ENCODE data around the gene DENND2A. TPM values are rescaled to one million over a fixed set of nuclear protein-coding genes. Genes with fewer than 3 reads are reported as not detected.
"Not testable (repeated sequence)": the region's sequence is repeated elsewhere in the genome, so short reads cannot be mapped to it uniquely, and the experiment has no call there.

DENND2A gene
- total and polyA plus RNA-seq, 7 experiments from 2014 or later = not detected

DNA sequence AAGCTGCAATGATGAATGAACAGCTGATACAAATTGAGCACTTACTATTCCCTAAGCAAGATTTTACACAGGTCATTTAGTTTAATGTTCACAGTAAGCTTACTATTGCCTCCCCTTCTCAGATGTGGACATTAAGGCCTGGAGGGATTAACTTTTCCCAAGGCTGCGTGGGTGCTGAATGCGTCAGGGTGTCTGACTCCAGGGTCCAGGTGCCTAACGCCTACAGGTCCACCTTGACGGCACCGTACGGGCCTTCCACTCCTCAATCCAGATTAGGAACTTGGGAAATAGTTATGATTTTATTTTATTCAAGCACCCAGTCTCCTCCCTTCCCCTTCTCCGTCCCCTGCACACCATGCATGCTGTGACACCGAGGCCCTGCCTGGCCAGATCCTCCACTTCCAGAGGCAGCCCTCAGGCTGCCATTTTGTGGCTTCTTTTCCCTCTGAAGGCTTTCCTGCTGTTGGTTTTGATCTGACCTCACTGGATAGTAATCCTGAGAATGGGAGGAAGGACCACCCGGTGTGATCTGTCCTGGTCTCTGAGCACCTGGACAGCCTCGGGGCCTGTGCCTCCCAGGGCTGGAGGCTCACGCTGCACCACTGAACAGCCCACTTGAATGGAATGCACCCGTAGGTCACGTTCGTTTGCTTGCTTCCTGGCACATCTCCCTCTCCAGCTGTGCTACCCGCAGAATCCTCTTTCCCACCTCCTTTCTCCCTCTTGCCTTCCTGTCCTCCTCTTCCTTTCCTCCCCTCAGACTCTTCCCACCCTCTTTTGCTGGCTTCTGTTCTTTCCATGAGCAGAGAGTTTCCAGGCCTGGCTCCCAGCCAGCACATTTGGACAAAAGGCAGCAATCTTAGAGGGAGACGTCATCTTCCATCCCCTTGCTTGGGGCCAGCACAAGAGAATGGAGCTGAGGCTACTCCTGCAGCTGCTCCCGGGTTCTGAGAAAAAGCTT, 14.4 kb downstream of the DENND2A start:
- no peak for ATAC-seq
- H3K27ac ChIP-seq (ENCODE audit: low read depth, low read length) = no peak overlapping the region
- no peaks in the 10 kb centered on the region for H3K36me3 Mint-ChIP-seq
- peaks cover 0 to 2% (median 0%) of the 10 kb centered on the region in 11 donors for H3K9me3 Mint-ChIP-seq
- intact Hi-C loops (cut with micrococcal nuclease) = no loop called here
- H3K27ac Mint-ChIP-seq = no peak overlapping the region
- H3K4me3 Mint-ChIP-seq = no peak overlapping the region
- H3K4me1 Mint-ChIP-seq = no peaks in the 10 kb centered on the region
- no peaks in the 10 kb centered on the region for H3K4me1 ChIP-seq (ENCODE audit: control insufficient read depth in 2 of 2, insufficient read depth in 2 of 2, low read length in 2 of 2)
- H3K4me3 ChIP-seq (ENCODE audit: low read length) = no peak overlapping the region
- ChIA-PET CTCF (no interaction called here), POLR2A (interaction anchor here (0.6 kb wide), 1 partner anchor 15 kb away, joined by 3 read pairs; no protein-coding TSS in a partner anchor)
- H3K9me3 ChIP-seq (ENCODE audit: control insufficient read depth in 2 of 3, low read length in 3 of 3) = no peaks in the 10 kb centered on the region
- H3K27me3 ChIP-seq (ENCODE audit: control insufficient read depth in 2 of 2, insufficient read depth in 2 of 2, low read length in 2 of 2) = no peaks in the 10 kb centered on the region
- no peak for DNase-seq
- H3K36me3 ChIP-seq (ENCODE audit: control insufficient read depth in 2 of 3, insufficient read depth in 3 of 3, low read length in 3 of 3) = no peaks in the 10 kb centered on the region
- peaks cover 0 to 8% (median 8%) of the 10 kb centered on the region in 5 donors for H3K27me3 Mint-ChIP-seq

DNA sequence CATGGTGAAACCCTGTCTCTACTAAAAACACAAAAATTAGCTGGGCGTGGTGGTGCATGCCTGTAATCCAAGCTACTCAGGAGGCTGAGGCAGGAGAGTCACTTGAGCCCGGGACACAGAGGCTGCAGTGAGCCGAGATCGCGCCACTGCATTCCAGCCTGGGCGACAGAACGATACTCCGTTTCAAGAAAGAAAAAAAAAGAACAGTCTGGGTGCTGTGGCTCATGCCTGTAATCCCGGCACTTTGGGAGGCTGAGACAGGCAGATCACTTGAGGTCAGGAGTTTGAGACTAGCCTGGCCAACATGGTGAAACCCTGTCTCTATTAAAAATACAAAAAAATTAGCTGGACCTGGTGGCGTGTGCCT, 15.4 kb downstream of the DENND2A start:
- H3K9me3 Mint-ChIP-seq; H3K4me1 ChIP-seq (ENCODE audit: control insufficient read depth in 2 of 2, insufficient read depth in 2 of 2, low read length in 2 of 2); H3K36me3 ChIP-seq (ENCODE audit: control insufficient read depth in 2 of 3, insufficient read depth in 3 of 3, low read length in 3 of 3); H3K4me3 ChIP-seq (ENCODE audit: low read length); ATAC-seq; DNase-seq; H3K4me1 Mint-ChIP-seq; CTCF ChIA-PET; H3K9me3 ChIP-seq (ENCODE audit: control insufficient read depth in 2 of 3, low read length in 3 of 3); H3K27me3 ChIP-seq (ENCODE audit: control insufficient read depth in 2 of 2, insufficient read depth in 2 of 2, low read length in 2 of 2); H3K27ac Mint-ChIP-seq; H3K36me3 Mint-ChIP-seq; H3K27ac ChIP-seq (ENCODE audit: low read depth, low read length); intact Hi-C loops (cut with micrococcal nuclease); H3K27me3 Mint-ChIP-seq; H3K4me3 Mint-ChIP-seq: not testable (repeated sequence)
- POLR2A ChIA-PET = interaction anchor here (0.6 kb wide), 1 partner anchor 16 kb away, joined by 3 read pairs; no protein-coding TSS in a partner anchor

DNA sequence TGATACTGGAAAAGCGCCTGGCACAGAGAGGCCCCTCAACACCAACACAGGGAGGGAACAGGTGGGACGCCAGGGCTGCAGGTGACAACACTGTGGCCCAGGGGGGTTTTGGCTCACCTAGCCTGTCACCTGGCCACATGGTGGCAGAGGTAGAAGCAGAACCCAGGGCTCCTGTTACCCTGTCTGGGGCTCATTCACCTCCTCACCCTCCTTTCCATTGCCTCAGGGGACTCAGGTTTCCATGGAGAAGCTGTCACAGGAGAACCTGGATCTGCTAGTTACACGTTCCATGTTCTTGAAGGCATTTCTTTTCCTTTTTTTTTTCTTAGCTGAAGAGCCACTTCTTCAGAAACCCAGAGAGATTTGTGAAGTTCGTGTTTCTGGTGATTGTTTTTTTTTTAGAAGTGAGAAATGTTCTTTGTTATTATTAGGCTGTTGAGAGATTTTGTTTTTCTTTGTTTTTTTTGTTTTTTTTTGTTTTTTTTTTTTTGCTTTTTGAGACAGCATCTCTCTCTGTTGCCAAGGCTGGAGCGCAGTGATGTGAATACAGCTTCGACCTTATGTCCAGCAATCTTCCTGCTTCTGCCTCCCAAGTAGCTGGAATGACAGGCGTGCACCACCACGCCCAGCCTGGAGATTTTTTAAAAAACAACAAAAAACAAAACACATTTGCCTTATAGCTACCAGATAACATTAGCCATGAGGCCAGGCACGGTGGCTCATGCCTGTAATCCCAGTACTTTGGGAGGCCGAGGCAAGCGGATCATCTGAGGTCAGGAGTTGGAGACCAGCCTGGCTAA, 16.0 kb downstream of the DENND2A start:
- no peak overlapping the region for H3K27ac Mint-ChIP-seq
- no peaks in the 10 kb centered on the region for H3K9me3 ChIP-seq (ENCODE audit: control insufficient read depth in 2 of 3, low read length in 3 of 3)
- no peak overlapping the region for H3K27ac ChIP-seq (ENCODE audit: low read depth, low read length)
- H3K4me3 Mint-ChIP-seq = no peak overlapping the region
- no peaks in the 10 kb centered on the region for H3K36me3 Mint-ChIP-seq
- H3K36me3 ChIP-seq (ENCODE audit: control insufficient read depth in 2 of 3, insufficient read depth in 3 of 3, low read length in 3 of 3) = no peaks in the 10 kb centered on the region
- CTCF ChIA-PET = no interaction called here
- no peak for DNase-seq
- no peaks in the 10 kb centered on the region for H3K4me1 ChIP-seq (ENCODE audit: control insufficient read depth in 2 of 2, insufficient read depth in 2 of 2, low read length in 2 of 2)
- H3K9me3 Mint-ChIP-seq = peaks cover 0 to 2% (median 0%) of the 10 kb centered on the region in 11 donors
- POLR2A ChIA-PET = interaction anchor here (0.7 kb wide), 1 partner anchor 48 kb away, joined by 3 read pairs; no protein-coding TSS in a partner anchor
- H3K27me3 ChIP-seq (ENCODE audit: control insufficient read depth in 2 of 2, insufficient read depth in 2 of 2, low read length in 2 of 2) = no peaks in the 10 kb centered on the region
- peaks cover 0 to 8% (median 5%) of the 10 kb centered on the region in 5 donors for H3K27me3 Mint-ChIP-seq
- intact Hi-C loops (cut with micrococcal nuclease) = no loop called here
- H3K4me1 Mint-ChIP-seq = no peaks in the 10 kb centered on the region
- ATAC-seq = no peak
- H3K4me3 ChIP-seq (ENCODE audit: low read length) = no peak overlapping the region

- Mint-ChIP-seq H3K36me3 (no peaks in the 10 kb centered on the region), H3K27me3 (peaks cover 0 to 8% (median under 1%) of the 10 kb centered on the region in 5 donors), H3K9me3 (peaks cover 0 to 2% (median 0%) of the 10 kb centered on the region in 11 donors), H3K4me1 (no peaks in the 10 kb centered on the region), H3K27ac (no peak overlapping the region), H3K4me3 (no peak overlapping the region)
- intact Hi-C loops (cut with micrococcal nuclease) = no loop called here
- no peak overlapping the region for H3K27ac ChIP-seq (ENCODE audit: low read depth, low read length)
- no peak overlapping the region for H3K4me3 ChIP-seq (ENCODE audit: low read length)
- ChIA-PET POLR2A (interaction anchor here (0.7 kb wide), 1 partner anchor 47 kb away, joined by 3 read pairs; no protein-coding TSS in a partner anchor), CTCF (no interaction called here)
- no peaks in the 10 kb centered on the region for H3K9me3 ChIP-seq (ENCODE audit: control insufficient read depth in 2 of 3, low read length in 3 of 3)
- H3K4me1 ChIP-seq (ENCODE audit: control insufficient read depth in 2 of 2, insufficient read depth in 2 of 2, low read length in 2 of 2) = no peaks in the 10 kb centered on the region
- H3K27me3 ChIP-seq (ENCODE audit: control insufficient read depth in 2 of 2, insufficient read depth in 2 of 2, low read length in 2 of 2) = no peaks in the 10 kb centered on the region
- no peaks in the 10 kb centered on the region for H3K36me3 ChIP-seq (ENCODE audit: control insufficient read depth in 2 of 3, insufficient read depth in 3 of 3, low read length in 3 of 3)
- DNase-seq = no peak
- no peak for ATAC-seq
These were observed 16.6 kb downstream of the DENND2A start for GRCh38 chr7:140623980-140624379.

DNA sequence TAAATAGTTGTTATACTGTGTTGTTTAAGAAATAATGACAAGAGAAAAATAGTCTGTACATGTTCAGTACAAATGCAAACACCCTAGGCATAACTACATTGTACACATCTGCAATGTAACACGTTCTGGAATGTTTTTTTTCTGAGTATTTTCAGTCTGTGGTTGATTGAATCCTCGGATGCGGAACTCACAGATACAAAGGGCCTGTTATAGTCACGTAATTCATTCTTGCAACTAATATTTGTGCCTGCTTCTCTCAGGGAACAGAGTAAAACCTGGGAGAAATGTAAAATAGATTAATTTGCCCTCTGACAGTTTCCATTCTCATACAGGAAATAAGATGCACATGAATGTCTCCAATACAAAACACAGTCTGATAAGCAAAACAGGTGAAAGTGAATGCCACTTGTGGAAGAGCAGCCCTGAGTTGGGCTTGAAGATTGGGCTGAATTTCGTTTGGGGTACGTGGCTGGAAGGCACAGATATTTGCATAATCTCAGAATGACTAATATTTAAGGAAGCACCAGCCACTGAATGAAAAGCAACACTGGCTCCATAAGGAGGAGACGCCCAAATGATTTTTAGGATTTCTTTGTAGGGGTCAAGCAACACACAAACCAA, 19.1 kb downstream of the DENND2A start:
- no peaks in the 10 kb centered on the region for H3K9me3 ChIP-seq (ENCODE audit: control insufficient read depth in 2 of 3, low read length in 3 of 3)
- no peak overlapping the region for H3K4me3 ChIP-seq (ENCODE audit: low read length)
- POLR2A ChIA-PET = no interaction called here
- H3K9me3 Mint-ChIP-seq = peaks cover 0 to 2% (median 0%) of the 10 kb centered on the region in 11 donors
- H3K27ac ChIP-seq (ENCODE audit: low read depth, low read length) = no peak overlapping the region
- DNase-seq (no peak), ATAC-seq (no peak)
- no peaks in the 10 kb centered on the region for H3K36me3 ChIP-seq (ENCODE audit: control insufficient read depth in 2 of 3, insufficient read depth in 3 of 3, low read length in 3 of 3)
- intact Hi-C loops (cut with micrococcal nuclease) = no loop called here
- no peak overlapping the region for H3K27ac Mint-ChIP-seq
- CTCF ChIA-PET = no interaction called here
- no peaks in the 10 kb centered on the region for H3K4me1 ChIP-seq (ENCODE audit: control insufficient read depth in 2 of 2, insufficient read depth in 2 of 2, low read length in 2 of 2)
- H3K4me3 Mint-ChIP-seq = no peak overlapping the region
- no peaks in the 10 kb centered on the region for H3K4me1 Mint-ChIP-seq
- H3K27me3 ChIP-seq (ENCODE audit: control insufficient read depth in 2 of 2, insufficient read depth in 2 of 2, low read length in 2 of 2) = no peaks in the 10 kb centered on the region
- peaks cover 0 to 8% (median 0%) of the 10 kb centered on the region in 5 donors for H3K27me3 Mint-ChIP-seq
- no peaks in the 10 kb centered on the region for H3K36me3 Mint-ChIP-seq

DNA sequence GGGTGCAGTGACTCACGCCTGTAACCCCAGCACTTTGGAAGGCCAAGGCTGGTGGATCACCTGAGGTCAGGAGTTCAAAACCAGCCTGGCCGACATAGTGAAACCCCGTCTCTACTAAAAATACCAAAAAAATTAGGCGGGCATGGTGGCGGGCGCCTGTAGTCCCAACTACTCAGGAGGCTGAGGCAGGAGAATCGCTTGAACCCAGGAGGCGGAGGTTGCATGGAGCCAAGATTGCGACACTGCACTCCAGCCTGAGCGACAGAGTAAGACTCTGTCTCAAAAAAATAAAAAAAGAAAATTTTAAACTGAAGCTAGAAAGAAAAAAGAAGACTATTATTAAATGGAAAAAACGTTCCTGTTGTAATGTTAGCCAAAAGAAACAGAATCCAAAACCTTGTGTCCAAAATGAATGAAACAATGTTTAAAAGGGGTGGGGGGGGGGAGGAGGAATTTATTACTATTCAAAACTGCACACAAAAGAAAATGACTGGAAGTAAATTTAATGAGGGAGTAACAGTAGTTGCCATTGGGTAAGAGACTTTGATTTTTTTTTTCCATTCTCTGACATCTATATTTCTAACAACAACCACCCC, 20.6 kb downstream of the DENND2A start:
- H3K27ac ChIP-seq (ENCODE audit: low read depth, low read length); H3K27ac Mint-ChIP-seq; H3K4me1 Mint-ChIP-seq; H3K9me3 Mint-ChIP-seq; H3K36me3 Mint-ChIP-seq; CTCF ChIA-PET; H3K4me3 Mint-ChIP-seq; H3K9me3 ChIP-seq (ENCODE audit: control insufficient read depth in 2 of 3, low read length in 3 of 3); DNase-seq; ATAC-seq; H3K27me3 Mint-ChIP-seq; H3K36me3 ChIP-seq (ENCODE audit: control insufficient read depth in 2 of 3, insufficient read depth in 3 of 3, low read length in 3 of 3); H3K27me3 ChIP-seq (ENCODE audit: control insufficient read depth in 2 of 2, insufficient read depth in 2 of 2, low read length in 2 of 2); intact Hi-C loops (cut with micrococcal nuclease); H3K4me1 ChIP-seq (ENCODE audit: control insufficient read depth in 2 of 2, insufficient read depth in 2 of 2, low read length in 2 of 2); H3K4me3 ChIP-seq (ENCODE audit: low read length); POLR2A ChIA-PET: not testable (repeated sequence)
